GM06990 (cell line): ENCODE data around the gene GPD1L.

Experiments
- DNase-seq: peaks from one replicate; pipeline ENCODE4 v3.0.0-alpha.2; 2011; ENCODE audit not compliant: insufficient read length; ENCODE audit errors: extremely low read depth
- H3K27me3 ChIP-seq: replicated peaks from 2 replicates; pipeline ENCODE4 v1.6.0; 2011; ENCODE audit warnings: low read length; ENCODE audit not compliant: control insufficient read depth, insufficient read depth
- H3K36me3 ChIP-seq: 2 replicates; pipeline ENCODE4 v1.5.1; 2011; ENCODE audit warnings: low read length; ENCODE audit not compliant: control insufficient read depth, insufficient read depth
- H3K4me3 ChIP-seq: replicated peaks from 2 replicates; pipeline ENCODE4 v1.5.1; 2011; ENCODE audit warnings: low read depth, mild to moderate bottlenecking, control low read depth, low read length
- TF ChIP-seq, protein P1 (sequence below): IDR thresholded peaks from 2 replicates; pipeline ENCODE4 v1.5.1; 2011; ENCODE audit warnings: low read length, control low read depth, mild to moderate bottlenecking, inconsistent platforms; ENCODE audit not compliant: insufficient read depth, poor library complexity, severe bottlenecking

The GPD1L gene

DNA sequence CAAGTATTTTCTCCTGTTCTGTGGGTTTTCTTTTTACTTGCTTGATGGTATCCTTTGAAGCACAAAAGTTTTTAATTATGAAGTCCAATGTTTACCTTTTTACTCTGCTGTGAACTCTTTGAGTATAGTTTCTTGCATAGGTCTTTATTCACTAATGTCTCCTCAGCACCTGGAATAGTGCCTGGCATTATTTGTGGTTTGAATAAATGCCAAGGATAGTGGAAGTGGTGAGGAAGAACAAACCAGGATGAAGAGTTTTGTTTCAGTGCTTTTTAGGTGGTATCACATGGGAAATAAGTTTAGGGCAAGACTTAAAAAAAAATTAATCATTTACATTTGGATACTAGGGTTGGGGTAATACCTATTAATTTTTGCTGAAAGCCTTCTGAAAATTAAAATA is 25.7 kb downstream of the GPD1L start:
- Histone ChIP-seq H3K27me3 (no peaks in the 10 kb centered on the region), H3K4me3 (no peak overlapping the region)
- TF ChIP-seq, protein P1, sequence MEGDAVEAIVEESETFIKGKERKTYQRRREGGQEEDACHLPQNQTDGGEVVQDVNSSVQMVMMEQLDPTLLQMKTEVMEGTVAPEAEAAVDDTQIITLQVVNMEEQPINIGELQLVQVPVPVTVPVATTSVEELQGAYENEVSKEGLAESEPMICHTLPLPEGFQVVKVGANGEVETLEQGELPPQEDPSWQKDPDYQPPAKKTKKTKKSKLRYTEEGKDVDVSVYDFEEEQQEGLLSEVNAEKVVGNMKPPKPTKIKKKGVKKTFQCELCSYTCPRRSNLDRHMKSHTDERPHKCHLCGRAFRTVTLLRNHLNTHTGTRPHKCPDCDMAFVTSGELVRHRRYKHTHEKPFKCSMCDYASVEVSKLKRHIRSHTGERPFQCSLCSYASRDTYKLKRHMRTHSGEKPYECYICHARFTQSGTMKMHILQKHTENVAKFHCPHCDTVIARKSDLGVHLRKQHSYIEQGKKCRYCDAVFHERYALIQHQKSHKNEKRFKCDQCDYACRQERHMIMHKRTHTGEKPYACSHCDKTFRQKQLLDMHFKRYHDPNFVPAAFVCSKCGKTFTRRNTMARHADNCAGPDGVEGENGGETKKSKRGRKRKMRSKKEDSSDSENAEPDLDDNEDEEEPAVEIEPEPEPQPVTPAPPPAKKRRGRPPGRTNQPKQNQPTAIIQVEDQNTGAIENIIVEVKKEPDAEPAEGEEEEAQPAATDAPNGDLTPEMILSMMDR, result no peak

DNA sequence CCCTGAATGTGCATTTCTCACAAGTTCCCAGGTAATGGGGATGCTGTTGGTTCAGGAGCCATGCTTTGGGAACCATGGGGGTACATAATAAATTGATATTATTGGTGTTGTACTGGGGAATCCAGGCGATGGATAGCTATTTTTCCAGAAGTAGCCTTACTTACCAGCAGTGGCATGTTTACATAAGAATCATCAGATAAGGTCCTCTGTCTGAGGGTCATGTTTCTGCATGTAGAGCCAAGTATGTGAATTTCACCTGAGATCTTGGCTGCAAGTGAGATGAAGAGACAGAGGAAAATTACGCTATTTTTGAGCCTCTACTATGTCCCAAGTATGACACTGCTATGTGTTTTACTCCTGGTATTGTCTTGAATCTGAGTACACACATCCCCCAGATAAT is 26.3 kb downstream of the GPD1L start:
- no peak for DNase-seq
- TF ChIP-seq, protein P1, result no peak
- Histone ChIP-seq H3K27me3 (no peaks in the 10 kb centered on the region), H3K4me3 (no peak overlapping the region), H3K36me3 (no peaks in the 10 kb centered on the region)

More for the DNA sequence above, 25.7 kb downstream of the GPD1L start:
- no peak for DNase-seq
- H3K36me3 ChIP-seq, result no peaks in the 10 kb centered on the region

DNA sequence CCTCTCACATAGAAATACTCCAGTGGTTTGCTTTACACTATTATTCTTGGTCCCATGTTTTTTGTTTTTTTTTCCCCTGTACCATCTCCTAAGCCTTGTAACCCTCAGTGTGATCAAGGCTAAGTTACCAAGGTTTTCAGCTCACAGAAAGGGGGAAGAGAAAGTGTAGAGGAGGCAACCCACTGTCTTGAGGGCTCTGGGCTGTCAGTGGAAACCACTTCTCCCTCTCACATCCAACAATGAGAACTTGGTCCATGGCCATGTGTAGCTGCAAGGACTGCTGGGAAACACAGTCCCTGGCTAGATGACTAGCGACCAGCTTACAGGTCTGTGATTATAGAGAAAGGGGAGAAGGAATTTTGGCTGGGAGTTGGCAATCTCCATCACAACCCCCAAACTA is 30.3 kb downstream of the GPD1L start:
- Histone ChIP-seq H3K36me3 (no peaks in the 10 kb centered on the region), H3K27me3 (no peaks in the 10 kb centered on the region), H3K4me3 (no peak overlapping the region)
- no peak for DNase-seq
- TF ChIP-seq, protein P1, result no peak

DNA sequence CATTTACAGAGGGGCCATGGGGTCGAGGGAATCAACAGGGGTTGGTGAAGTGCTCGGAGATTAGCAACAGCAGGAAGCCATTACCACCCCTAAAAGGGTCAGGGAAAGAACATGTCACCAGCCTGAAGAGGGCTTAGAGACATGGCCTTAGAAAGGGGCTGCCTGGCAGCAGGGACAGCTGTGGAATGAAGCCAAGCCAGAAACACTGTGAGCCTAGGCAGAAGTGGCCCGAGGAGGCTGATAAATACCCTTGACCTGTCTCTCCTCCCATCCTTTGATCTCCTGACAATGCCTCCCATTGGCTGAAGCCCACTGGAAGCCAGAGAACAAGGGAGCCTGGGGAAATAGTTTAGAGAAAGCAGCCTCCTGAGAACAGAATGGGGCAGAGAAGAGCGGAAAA is 31.4 kb downstream of the GPD1L start:
- H3K27me3 ChIP-seq, result no peaks in the 10 kb centered on the region
- H3K36me3 ChIP-seq, result no peaks in the 10 kb centered on the region
- DNase-seq, result no peak
- TF ChIP-seq, protein P1, result no peak
- no peak overlapping the region for H3K4me3 ChIP-seq

DNA sequence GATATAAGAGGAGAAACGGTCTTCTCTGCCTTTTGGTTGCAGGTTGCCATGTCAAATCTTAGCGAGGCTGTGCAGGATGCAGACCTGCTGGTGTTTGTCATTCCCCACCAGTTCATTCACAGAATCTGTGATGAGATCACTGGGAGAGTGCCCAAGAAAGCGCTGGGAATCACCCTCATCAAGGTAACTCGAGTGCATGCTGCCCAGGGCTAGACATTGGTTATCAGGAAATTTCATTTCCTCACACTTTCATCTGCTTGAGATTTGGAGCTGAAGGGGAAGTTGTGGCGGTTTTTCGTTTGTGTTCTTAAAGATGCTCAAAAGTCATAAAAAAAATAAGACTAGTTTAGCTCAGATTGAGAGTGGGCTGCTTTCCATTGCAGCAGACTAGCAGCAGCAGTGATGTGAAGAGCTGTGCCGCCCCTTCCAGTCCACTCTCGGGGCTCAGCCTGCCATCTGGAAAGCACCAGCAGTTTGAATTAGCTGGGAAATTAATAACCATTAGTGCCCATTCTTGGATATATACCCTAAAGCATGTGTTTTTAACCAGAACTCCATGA is 32.2 kb downstream of the GPD1L start:
- TF ChIP-seq, protein P1, result no peak
- Histone ChIP-seq H3K4me3 (no peak overlapping the region), H3K27me3 (no peaks in the 10 kb centered on the region), H3K36me3 (no peaks in the 10 kb centered on the region)
- DNase-seq, result no peak

DNA sequence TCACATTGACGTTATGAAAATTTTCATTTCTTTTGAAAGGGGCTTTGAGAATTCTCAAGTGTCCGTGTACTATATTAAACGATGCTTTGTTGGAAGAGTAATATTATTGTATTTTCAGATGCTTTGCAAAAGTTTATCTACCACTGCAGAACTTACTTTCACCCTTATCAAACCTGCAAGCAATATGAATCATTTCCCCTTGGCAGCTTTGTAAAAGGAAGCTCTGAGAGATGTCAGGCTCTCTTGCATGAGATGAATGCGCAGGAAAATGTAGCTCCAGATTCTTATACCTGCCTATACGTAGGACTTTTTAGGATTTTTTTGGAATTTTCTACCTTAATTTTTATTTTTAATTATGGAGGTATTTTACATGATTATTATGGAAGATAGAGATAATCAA is 34.5 kb downstream of the GPD1L start:
- Histone ChIP-seq H3K36me3 (no peaks in the 10 kb centered on the region), H3K4me3 (no peak overlapping the region), H3K27me3 (no peaks in the 10 kb centered on the region)
- TF ChIP-seq, protein P1, result no peak
- DNase-seq, result no peak
